NCI-H82 treated with DMSO at 0.1 percent for 48 hours (cell line): ENCODE measurements around the gene PPP1R15B.
A peak's percentile ranks its signal among the peaks of the same experiment; 100 is the strongest.

Source experiments
- DNase-seq: peaks from one replicate; lab custom pipeline; 2025; ENCODE audit not compliant: unreplicated experiment; lab: John Stamatoyannopoulos, UW

The PPP1R15B gene

GRCh38 chr1:204402391-204402790, 9.2 kb downstream of the PPP1R15B start:
- DNase-seq, result no peak

- DNase-seq, result no peak
These were observed 9.9 kb downstream of the PPP1R15B start for GRCh38 chr1:204401730-204402129.

GRCh38 chr1:204400882-204401510, 10.6 kb downstream of the PPP1R15B start:
- no peak for DNase-seq

- peak; percentile 90 for DNase-seq
These were observed 13.2 kb downstream of the PPP1R15B start for GRCh38 chr1:204398197-204399125.

- no peak for DNase-seq
These were observed 15.5 kb downstream of the PPP1R15B start for GRCh38 chr1:204396015-204396583.

GRCh38 chr1:204391629-204392028, 20.0 kb downstream of the PPP1R15B start:
- DNase-seq, result no peak

GRCh38 chr1:204390751-204391466, 20.7 kb downstream of the PPP1R15B start:
- no peak for DNase-seq

- DNase-seq, result no peak
These were observed 25.9 kb downstream of the PPP1R15B start for GRCh38 chr1:204385727-204386126.

GRCh38 chr1:204384636-204385352, 26.8 kb downstream of the PPP1R15B start:
- no peak for DNase-seq

- DNase-seq, result no peak
These were observed 28.3 kb downstream of the PPP1R15B start for GRCh38 chr1:204383163-204383904.

- DNase-seq, result no peak
These were observed 28.9 kb downstream of the PPP1R15B start for GRCh38 chr1:204382714-204383083.

GRCh38 chr1:204380293-204380831, 31.3 kb downstream of the PPP1R15B start:
- no peak for DNase-seq

- DNase-seq, result no peak
These were observed 33.6 kb downstream of the PPP1R15B start for GRCh38 chr1:204377800-204378668.

GRCh38 chr1:204376919-204377799, 34.5 kb downstream of the PPP1R15B start:
- no peak for DNase-seq

- no peak for DNase-seq
These were observed 35.2 kb downstream of the PPP1R15B start for GRCh38 chr1:204376465-204376864.

- no peak for DNase-seq
These were observed 37.7 kb downstream of the PPP1R15B start for GRCh38 chr1:204373911-204374310.

GRCh38 chr1:204370176-204370575, 41.4 kb downstream of the PPP1R15B start:
- DNase-seq, result no peak
